ENCODE results near the gene PRKAG2. TPM values are rescaled to one million over a fixed set of nuclear protein-coding genes. Genes with fewer than 3 reads are reported as not detected.

The PRKAG2 gene
- total RNA-seq, 1 experiment from 2014 or later, result 23.9 TPM

DNA sequence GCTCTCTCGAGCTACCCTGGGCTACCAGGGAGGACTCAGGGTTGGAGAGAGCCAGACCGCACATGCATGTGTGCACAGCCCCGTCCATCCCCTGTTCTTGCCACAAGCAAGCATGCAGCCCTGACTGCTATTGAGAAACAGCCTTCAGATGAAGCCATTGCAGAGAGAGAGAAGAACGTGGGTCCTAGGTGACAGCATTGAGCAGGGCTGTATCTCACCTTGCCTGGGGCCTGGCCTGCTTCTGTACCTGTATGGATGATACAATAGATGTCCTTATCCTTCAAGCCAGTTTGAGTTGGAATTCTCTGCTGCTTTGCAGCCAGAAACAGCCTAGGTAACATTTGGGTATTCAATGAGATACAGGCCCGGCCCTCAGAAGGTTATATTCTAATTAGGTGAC lies 229.9 kb downstream of the PRKAG2 start:
- TF ChIP-seq, protein P1, sequence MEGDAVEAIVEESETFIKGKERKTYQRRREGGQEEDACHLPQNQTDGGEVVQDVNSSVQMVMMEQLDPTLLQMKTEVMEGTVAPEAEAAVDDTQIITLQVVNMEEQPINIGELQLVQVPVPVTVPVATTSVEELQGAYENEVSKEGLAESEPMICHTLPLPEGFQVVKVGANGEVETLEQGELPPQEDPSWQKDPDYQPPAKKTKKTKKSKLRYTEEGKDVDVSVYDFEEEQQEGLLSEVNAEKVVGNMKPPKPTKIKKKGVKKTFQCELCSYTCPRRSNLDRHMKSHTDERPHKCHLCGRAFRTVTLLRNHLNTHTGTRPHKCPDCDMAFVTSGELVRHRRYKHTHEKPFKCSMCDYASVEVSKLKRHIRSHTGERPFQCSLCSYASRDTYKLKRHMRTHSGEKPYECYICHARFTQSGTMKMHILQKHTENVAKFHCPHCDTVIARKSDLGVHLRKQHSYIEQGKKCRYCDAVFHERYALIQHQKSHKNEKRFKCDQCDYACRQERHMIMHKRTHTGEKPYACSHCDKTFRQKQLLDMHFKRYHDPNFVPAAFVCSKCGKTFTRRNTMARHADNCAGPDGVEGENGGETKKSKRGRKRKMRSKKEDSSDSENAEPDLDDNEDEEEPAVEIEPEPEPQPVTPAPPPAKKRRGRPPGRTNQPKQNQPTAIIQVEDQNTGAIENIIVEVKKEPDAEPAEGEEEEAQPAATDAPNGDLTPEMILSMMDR (conservative IDR thresholded peaks at IDR 0.05; ENCODE audit: low read depth, low read length), result no peak
- no peak for TF ChIP-seq EZH2phosphoT487 (IDR thresholded peaks at IDR 0.05; ENCODE audit: borderline replicate concordance, low read length)
- no peak for TF ChIP-seq EZH2 (IDR thresholded peaks at IDR 0.05; ENCODE audit: low read length, unreplicated experiment)
- no peak for DNase-seq
- Histone ChIP-seq H3K9me2 (replicated peaks; ENCODE audit: low read length) (no peaks in the 10 kb centered on the region), H3K27me3 (ENCODE audit: low read length) (no peaks in the 10 kb centered on the region), H3K4me2 (ENCODE audit: low read length) (no peak overlapping the region), H3K4me3 (ENCODE audit: low read length) (no peak overlapping the region), H3K79me2 (ENCODE audit: low read length) (no peaks in the 10 kb centered on the region), H3K27ac (ENCODE audit: low read length) (no peak overlapping the region), H3K9me3 (ENCODE audit: low read length) (no peaks in the 10 kb centered on the region), H2AFZ (ENCODE audit: low read length) (no peak overlapping the region), H3K4me1 (ENCODE audit: insufficient read depth, low read length) (peaks cover 36% of the 10 kb centered on the region), H3K36me3 (ENCODE audit: low read depth, low read length) (peaks cover 4% of the 10 kb centered on the region; the same call in 1 of the 2 replicates), H4K20me1 (ENCODE audit: low read length) (no peaks in the 10 kb centered on the region), H3K9ac (ENCODE audit: low read length) (no peak overlapping the region), H3F3A (ENCODE audit: low read length, unreplicated experiment) (no peaks in the 10 kb centered on the region)
- CTCF ChIA-PET, result no interaction called here
- POLR2A ChIA-PET (ENCODE audit: unreplicated experiment), result no interaction called here
- intact Hi-C loops (cut with micrococcal nuclease), result no loop called here
- no TSS peak for BruUV-seq (replicated peaks)
- no peak for ATAC-seq

DNA sequence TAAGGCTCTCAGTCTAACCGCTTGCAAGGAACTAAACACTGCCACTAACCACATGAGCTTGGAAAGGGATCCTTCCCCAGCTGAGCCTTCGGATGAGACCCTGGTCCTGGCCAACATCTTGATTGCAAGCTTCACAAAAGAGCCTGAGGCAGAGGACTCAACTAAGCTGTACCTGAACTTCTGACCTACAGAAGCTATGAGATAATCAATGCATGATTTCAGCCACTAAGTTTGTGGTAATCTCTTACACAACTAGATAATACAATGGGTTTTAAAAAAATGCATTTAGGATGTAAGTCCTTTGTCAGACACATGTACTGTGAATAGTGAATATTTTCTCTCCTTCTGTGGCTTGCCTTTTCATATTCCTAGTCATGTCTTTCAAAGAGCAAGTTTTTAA lies 231.6 kb downstream of the PRKAG2 start:
- no peak overlapping the region for H3K4me2 ChIP-seq (ENCODE audit: low read length)

DNA sequence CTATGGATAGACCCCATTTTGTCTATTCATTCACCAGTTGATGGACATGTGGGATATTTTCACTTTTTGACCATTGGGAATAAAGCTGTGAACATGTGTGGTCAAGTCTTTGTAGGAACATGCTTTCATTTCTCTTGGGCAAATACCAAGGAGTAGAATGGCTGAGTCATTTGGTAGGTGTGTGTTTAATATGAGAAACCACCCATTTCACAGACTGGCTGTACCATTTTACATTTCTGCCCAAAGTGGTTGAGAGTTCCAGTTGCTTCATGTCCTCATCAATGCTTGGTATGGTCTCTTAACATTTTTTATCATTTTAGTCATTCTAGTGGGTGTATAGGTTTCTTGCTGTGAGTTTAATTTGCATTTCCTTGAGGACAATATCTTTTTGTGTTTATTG lies 232.4 kb downstream of the PRKAG2 start:
- ChIA-PET POLR2A (ENCODE audit: unreplicated experiment) (no interaction called here), CTCF (no interaction called here)
- no peaks in the 10 kb centered on the region for H3K9me3 ChIP-seq (ENCODE audit: low read length)
- no peaks in the 10 kb centered on the region for H3K27me3 ChIP-seq (ENCODE audit: low read length)
- no peaks in the 10 kb centered on the region for H3F3A ChIP-seq (ENCODE audit: low read length, unreplicated experiment)
- TF ChIP-seq EZH2 (IDR thresholded peaks at IDR 0.05; ENCODE audit: low read length, unreplicated experiment) (no peak), EZH2phosphoT487 (IDR thresholded peaks at IDR 0.05; ENCODE audit: borderline replicate concordance, low read length) (no peak)
- TF ChIP-seq, protein P1 (conservative IDR thresholded peaks at IDR 0.05; ENCODE audit: low read depth, low read length), result no peak
- no peaks in the 10 kb centered on the region for H3K79me2 ChIP-seq (ENCODE audit: low read length)
- intact Hi-C loops (cut with micrococcal nuclease), result no loop called here
- DNase-seq (no peak), ATAC-seq (no peak)
- no peaks in the 10 kb centered on the region for H3K9me2 ChIP-seq (replicated peaks; ENCODE audit: low read length)
- H3K9ac ChIP-seq (ENCODE audit: low read length), result no peak overlapping the region
- H3K4me2 ChIP-seq (ENCODE audit: low read length), result no peak overlapping the region
- H4K20me1 ChIP-seq (ENCODE audit: low read length), result no peaks in the 10 kb centered on the region
- H3K4me1 ChIP-seq (ENCODE audit: insufficient read depth, low read length), result peaks cover 18% of the 10 kb centered on the region
- no peak overlapping the region for H3K27ac ChIP-seq (ENCODE audit: low read length)
- H3K36me3 ChIP-seq (ENCODE audit: low read depth, low read length), result peaks cover 4% of the 10 kb centered on the region; the same call in 1 of the 2 replicates
- BruUV-seq (replicated peaks), result no TSS peak
- no peak overlapping the region for H2AFZ ChIP-seq (ENCODE audit: low read length)
- H3K4me3 ChIP-seq (ENCODE audit: low read length), result no peak overlapping the region

More for the DNA sequence above, 231.6 kb downstream of the PRKAG2 start:
- no peaks in the 10 kb centered on the region for H4K20me1 ChIP-seq (ENCODE audit: low read length)
- no peaks in the 10 kb centered on the region for H3K9me3 ChIP-seq (ENCODE audit: low read length)
- no peak overlapping the region for H2AFZ ChIP-seq (ENCODE audit: low read length)
- H3K79me2 ChIP-seq (ENCODE audit: low read length), result no peaks in the 10 kb centered on the region
- no peaks in the 10 kb centered on the region for H3K9me2 ChIP-seq (replicated peaks; ENCODE audit: low read length)
- no peak overlapping the region for H3K27ac ChIP-seq (ENCODE audit: low read length)
- H3K4me3 ChIP-seq (ENCODE audit: low read length), result no peak overlapping the region
- intact Hi-C loops (cut with micrococcal nuclease), result no loop called here
- peaks cover 23% of the 10 kb centered on the region for H3K4me1 ChIP-seq (ENCODE audit: insufficient read depth, low read length)
- no peak for TF ChIP-seq EZH2 (IDR thresholded peaks at IDR 0.05; ENCODE audit: low read length, unreplicated experiment)
- TF ChIP-seq, protein P1 (conservative IDR thresholded peaks at IDR 0.05; ENCODE audit: low read depth, low read length), result no peak
- TF ChIP-seq EZH2phosphoT487 (IDR thresholded peaks at IDR 0.05; ENCODE audit: borderline replicate concordance, low read length), result no peak
- no peak for ATAC-seq
- ChIA-PET CTCF (interaction anchor here (0.5 kb wide), 1 partner anchor 73 kb away, joined by 3 read pairs; no protein-coding TSS in a partner anchor), POLR2A (ENCODE audit: unreplicated experiment) (no interaction called here)
- no peak overlapping the region for H3K9ac ChIP-seq (ENCODE audit: low read length)
- H3K27me3 ChIP-seq (ENCODE audit: low read length), result no peaks in the 10 kb centered on the region
- BruUV-seq (replicated peaks), result no TSS peak
- no peaks in the 10 kb centered on the region for H3F3A ChIP-seq (ENCODE audit: low read length, unreplicated experiment)
- no peak for DNase-seq
- H3K36me3 ChIP-seq (ENCODE audit: low read depth, low read length), result peaks cover 4% of the 10 kb centered on the region; the same call in 1 of the 2 replicates

Measured in PC-3 (cell line).